K562 (cell line): ENCODE results near the gene EIF4E3. TPM values are rescaled to one million over a fixed set of nuclear protein-coding genes. Genes with fewer than 3 reads are reported as not detected.

ENCODE experiments used
- ATAC-seq: fragments of 200-7000 bp; cut with Tn5 transposase; 3 replicates; pipeline ENCODE4 v1.9.1; 2020; ENCODE audit warnings: moderate library complexity
- BruUV-seq: library from RNA; stranded (reverse); fragments of 400-500 nt; replicated peaks from 2 replicates; lab custom pipeline; 2021; lab: Mats Ljungman, UMichigan
- CTCF ChIA-PET: fragments of 300-600 bp; formaldehyde crosslinking; extraction: SDS; loops from one replicate; lab custom pipeline; 2021; ENCODE audit warnings: low intra/inter-chr PET ratio; lab: Yijun Ruan, JAX
- POLR2A ChIA-PET: fragments of 300-600, 350-650 bp; sonication (Branson Sonifier 250); formaldehyde crosslinking; extraction: SDS; loops from one replicate; lab custom pipeline; 2021; ENCODE audit warnings: antibody characterized with exemption, inconsistent platforms; lab: Yijun Ruan, JAX
- DNase-seq, 4 experiments: peaks; one replicate each; pipeline versions ENCODE4 v3.0.0 to v3.0.0-alpha.2; 2011 to 2018; ENCODE audit warnings: low spot score in 3 of 4, mixed read lengths in 3 of 4; ENCODE audit errors: extremely low read depth in 1 of 4
- FAIRE-seq: peaks from 2 replicates; lab custom pipeline; 2011; peaks lifted over from hg19 to GRCh38; lab: Jason Lieb, UNC
- H2AFZ ChIP-seq: 2 replicates; pipeline ENCODE4 v1.6.0; 2011; ENCODE audit warnings: low read depth, low read length, control low read depth, inconsistent platforms
- H3K27ac ChIP-seq: fragments of 200-600 bp; 3 replicates; pipeline ENCODE4 v1.8.0; 2011; ENCODE audit warnings: low read depth, mild to moderate bottlenecking, control low read depth, inconsistent platforms, low read length, moderate library complexity, mixed read lengths; ENCODE audit errors: extremely low read depth
- H3K27me3 ChIP-seq, 2 experiments: fragments of 300-600 bp in 1 of 2; 2 replicates in 1 of 2; 3 replicates in 1 of 2; pipeline versions ENCODE4 v1.6.0 to v1.8.0; 2011; ENCODE audit warnings: inconsistent platforms in 2 of 2, low read length in 2 of 2, mild to moderate bottlenecking in 1 of 2, mixed read lengths in 1 of 2, moderate library complexity in 1 of 2; ENCODE audit not compliant: control insufficient read depth in 2 of 2, insufficient read depth in 2 of 2
- H3K36me3 ChIP-seq: fragments of 300-600 bp; 3 replicates; pipeline ENCODE4 v1.8.0; 2011; ENCODE audit warnings: mild to moderate bottlenecking, low read length, inconsistent platforms; ENCODE audit not compliant: control insufficient read depth, insufficient read depth
- H3K4me1 ChIP-seq, 2 experiments: fragments of 200-600 bp in 1 of 2; replicated peaks in 1 of 2; 2 replicates in 1 of 2; 3 replicates in 1 of 2; pipeline versions ENCODE4 v1.5.1 to v1.8.0; 2011; ENCODE audit warnings: inconsistent platforms in 2 of 2, low read length in 2 of 2, mild to moderate bottlenecking in 1 of 2, mixed read lengths in 1 of 2, moderate library complexity in 1 of 2; ENCODE audit not compliant: control insufficient read depth in 2 of 2, insufficient read depth in 2 of 2
- H3K4me2 ChIP-seq: 2 replicates; pipeline ENCODE4 v1.6.1; 2011; ENCODE audit warnings: low read length, control low read depth, inconsistent platforms, mixed read lengths; ENCODE audit not compliant: insufficient read depth
- H3K4me3 ChIP-seq: fragments of 200-600 bp; sonication (generic), shearing (Covaris generic); 2 replicates; pipeline ENCODE4 v1.5.1; 2016; ENCODE audit warnings: control low read depth, inconsistent platforms
- H3K79me2 ChIP-seq: fragments of 200-600 bp; 3 replicates; pipeline ENCODE4 v1.8.0; 2011; ENCODE audit warnings: low read length, inconsistent platforms; ENCODE audit not compliant: control insufficient read depth, insufficient read depth
- H3K9ac ChIP-seq, 2 experiments: 2 replicates each; pipeline versions ENCODE4 v1.6.0 to v1.6.1; 2011; ENCODE audit warnings: low read depth in 2 of 2, low read length in 2 of 2, control low read depth in 1 of 2, inconsistent platforms in 1 of 2, mild to moderate bottlenecking in 1 of 2, mixed read lengths in 1 of 2; ENCODE audit not compliant: insufficient read depth in 1 of 2
- H3K9me1 ChIP-seq: one replicate; pipeline ENCODE4 v1.6.0; 2011; ENCODE audit warnings: inconsistent platforms, mild to moderate bottlenecking, low read length, moderate library complexity; ENCODE audit not compliant: control insufficient read depth, insufficient read depth
- H3K9me3 ChIP-seq: replicated peaks from 2 replicates; pipeline ENCODE4 v1.5.1; 2011; ENCODE audit warnings: low read depth, low read length, inconsistent platforms; ENCODE audit not compliant: control insufficient read depth, insufficient read depth
- H4K20me1 ChIP-seq: replicated peaks from 2 replicates; pipeline ENCODE4 v1.6.1; 2011; ENCODE audit warnings: low read length, inconsistent platforms, mixed read lengths; ENCODE audit not compliant: control insufficient read depth, insufficient read depth
- EWSR1 ChIP-seq: fragments of 450-650 bp; IDR thresholded peaks from 2 replicates; pipeline ENCODE4 v1.6.1; 2018; ENCODE audit warnings: borderline replicate concordance, mild to moderate bottlenecking, low read depth, moderate library complexity; ENCODE audit not compliant: partially characterized antibody
- HDAC3 ChIP-seq: fragments of 450-650 bp; IDR thresholded peaks from 2 replicates; pipeline ENCODE4 v1.6.1; 2018; ENCODE audit warnings: borderline replicate concordance, mild to moderate bottlenecking, moderate library complexity; ENCODE audit not compliant: partially characterized antibody
- HNRNPK ChIP-seq: fragments of 200-400 bp; formaldehyde crosslinking; IDR thresholded peaks from one replicate; pipeline ENCODE4 v1.6.1; 2018; ENCODE audit warnings: mild to moderate bottlenecking, low read depth, low read length; ENCODE audit not compliant: poor library complexity, severe bottlenecking
- HNRNPL ChIP-seq: fragments of 200-400 bp; formaldehyde crosslinking; IDR thresholded peaks from 2 replicates; pipeline ENCODE4 v1.6.1; 2017; ENCODE audit warnings: low read depth, mild to moderate bottlenecking, low read length
- HNRNPUL1 ChIP-seq: fragments of 200-400 bp; formaldehyde crosslinking; IDR thresholded peaks from 2 replicates; pipeline ENCODE4 v1.6.1; 2017; ENCODE audit warnings: low read length
- RBM25 ChIP-seq: fragments of 200-400 bp; formaldehyde crosslinking; IDR thresholded peaks from 2 replicates; pipeline ENCODE4 v1.6.1; 2018; ENCODE audit warnings: low read length, low read depth, moderate library complexity; ENCODE audit not compliant: severe bottlenecking
- YBX1 ChIP-seq: fragments of 450-650 bp; IDR thresholded peaks from 2 replicates; pipeline ENCODE4 v1.7.1; 2016; ENCODE audit warnings: mild to moderate bottlenecking
- ZNF384 ChIP-seq: IDR thresholded peaks from 2 replicates; pipeline ENCODE4 v1.6.1; 2012; ENCODE audit warnings: low read depth, low read length, improper control_type of control experiment
- ZNF561 ChIP-seq: fragments of 450-650 bp; formaldehyde crosslinking; conservative IDR thresholded peaks from 2 replicates; pipeline ENCODE4 v1.4.0; 2020; ENCODE audit warnings: mild to moderate bottlenecking, moderate library complexity
- WGBS: fragments of 100-300 bp; shearing (Covaris generic); methylation state at CpG from one replicate; pipeline ENCODE4 v1.1.6; 2016; ENCODE audit warnings: low coverage, mixed read lengths; ENCODE audit not compliant: insufficient coverage; ENCODE audit errors: missing lambda C conversion rate; 5-methylcytosine and 5-hydroxymethylcytosine counted together
- in situ Hi-C: fragments of 300-500 bp; cut with MboI; formaldehyde crosslinking; loops from 4 replicates; pipeline ENCODE4 v1.15.0; 2018; ENCODE audit warnings: inconsistent platforms, mixed read lengths
- intact Hi-C: fragments of 100-400 bp; cut with micrococcal nuclease; formaldehyde crosslinking; loops from 2 replicates; pipeline ENCODE4 v1.14.2; 2022
- polyA plus RNA-seq, 8 experiments: library from polyadenylated mRNA; depleted of rRNA in 4 of 8; stranded (reverse) in 5 of 8; unstranded in 3 of 8; fragments of >200 nt; fragmentation: Nextera tagmentation in 2 of 8; fragmentation: Illumina TruSeq in 1 of 8; extraction: Ambion mirVana in 2 of 8; extraction: Trizol in 1 of 8; gene quantifications; 2 replicates each; pipeline versions ENCODE4 v1.2.1 to v1.2.3, GENCODE V29; 2011 to 2014; ENCODE audit warnings: inconsistent platforms in 1 of 8, missing spikeins in 1 of 8
- total RNA-seq, 7 experiments: library from RNA; depleted of rRNA in 6 of 7; stranded (reverse); fragments of >200 nt in 6 of 7; fragmentation: Illumina TruSeq in 2 of 7; extraction: Trizol in 2 of 7; gene quantifications; 2 replicates each; pipeline versions ENCODE4 v1.2.1 to v1.2.3, GENCODE V29; 2011 to 2021; ENCODE audit warnings: low replicate concordance in 1 of 7
- TF ChIP-seq, protein P1 (sequence below): fragments of 450-650 bp; IDR thresholded peaks from 2 replicates; pipeline ENCODE4 v1.6.1; 2014; ENCODE audit warnings: low read depth, mild to moderate bottlenecking, moderate library complexity, borderline replicate concordance
- TF ChIP-seq, protein P2 (sequence below): fragments of 450-650 bp; IDR thresholded peaks from 2 replicates; pipeline ENCODE4 v1.6.1; 2016; ENCODE audit warnings: antibody characterized with exemption

The EIF4E3 gene
- total and polyA plus RNA-seq, 9 of the 15 experiments (the other 6 are each of a cell fraction or from before 2014, with no cell fraction given): 0.18 to 2.5 (median 1.1) TPM

DNA sequence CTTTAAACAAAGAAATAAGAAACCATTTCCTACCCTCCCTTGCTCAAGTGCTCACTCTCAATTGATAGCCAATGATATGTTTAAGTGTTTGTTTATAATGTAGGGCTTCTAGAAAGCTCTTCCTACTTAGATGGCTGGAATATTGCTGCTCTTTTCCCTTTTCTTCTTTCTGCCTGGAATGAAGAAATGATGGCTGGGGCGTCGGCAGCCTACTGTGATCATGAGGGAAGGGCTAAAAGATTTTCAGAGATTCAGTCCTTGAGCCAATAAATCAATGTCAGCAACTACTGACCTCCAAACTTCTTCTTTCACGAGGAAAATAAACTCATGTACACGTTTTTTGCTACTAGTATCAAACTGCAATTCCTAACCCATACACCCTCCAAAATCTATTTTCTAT lies 26.4 kb upstream of the EIF4E3 start:
- FAIRE-seq (no peak), ATAC-seq (no peak), DNase-seq (no peak)
- CTCF ChIA-PET: no interaction called here
- no peak overlapping the region for H3K4me2 ChIP-seq
- H3K36me3 ChIP-seq: no peaks in the 10 kb centered on the region
- TF ChIP-seq HDAC3 (no peak), RBM25 (peak; percentile 75)
- POLR2A ChIA-PET: no interaction called here
- no peaks in the 10 kb centered on the region for H3K9me1 ChIP-seq
- intact Hi-C loops: no loop called here
- WGBS: 0% methylated on average over 4 of the region's 4 CpGs
- H3K4me1 ChIP-seq: no peaks in the 10 kb centered on the region
- no peak overlapping the region for H3K4me3 ChIP-seq
- H3K79me2 ChIP-seq: no peaks in the 10 kb centered on the region
- H4K20me1 ChIP-seq: no peaks in the 10 kb centered on the region
- H3K9ac ChIP-seq: no peak overlapping the region
- peaks cover 0 to 5% of the 10 kb centered on the region in 2 experiments; a peak in 3 of 5 replicates for H3K27me3 ChIP-seq
- in situ Hi-C loops: no loop called here
- no peak overlapping the region for H2AFZ ChIP-seq
- no TSS peak for BruUV-seq
- no peak overlapping the region for H3K27ac ChIP-seq
- H3K9me3 ChIP-seq: no peaks in the 10 kb centered on the region

DNA sequence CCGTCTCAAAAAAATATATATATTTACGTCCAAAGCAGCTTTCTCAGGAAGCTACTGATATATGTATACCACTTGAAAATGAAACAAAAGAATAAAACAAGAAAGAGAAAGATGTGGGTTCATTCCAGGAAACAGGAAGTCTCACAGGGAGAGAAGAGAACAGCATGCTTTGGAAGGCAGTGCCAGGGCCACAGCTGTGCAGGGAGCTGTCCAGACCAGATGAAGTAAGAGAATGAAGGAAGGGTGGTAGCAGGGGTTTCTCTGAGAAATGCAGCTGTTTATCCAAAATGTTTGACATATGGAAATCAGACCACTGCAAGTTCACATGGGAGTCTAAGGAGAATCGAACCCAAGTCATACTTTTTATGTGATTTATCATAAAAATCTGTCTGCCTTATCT lies 19.5 kb upstream of the EIF4E3 start:
- no TSS peak for BruUV-seq
- ATAC-seq (no peak), DNase-seq (no peak), FAIRE-seq (no peak)
- H3K27me3 ChIP-seq: no peaks in the 10 kb centered on the region; a peak in 1 of 5 replicates
- no peak overlapping the region for H2AFZ ChIP-seq
- in situ Hi-C loops: no loop called here
- intact Hi-C loops: no loop called here
- H4K20me1 ChIP-seq: no peaks in the 10 kb centered on the region
- H3K4me1 ChIP-seq: no peaks in the 10 kb centered on the region
- H3K27ac ChIP-seq: no peak overlapping the region
- no peaks in the 10 kb centered on the region for H3K79me2 ChIP-seq
- H3K4me3 ChIP-seq: no peak overlapping the region
- no peak overlapping the region for H3K9ac ChIP-seq
- WGBS: 0% methylated on average over 2 of the region's 3 CpGs
- H3K9me1 ChIP-seq: no peaks in the 10 kb centered on the region
- TF ChIP-seq ZNF561 (CRISPR knock-in tag) (no peak), HNRNPUL1 (no peak), HNRNPK (no peak), EWSR1 (no peak), YBX1 (no peak), ZNF384 (no peak), HNRNPL (no peak)
- TF ChIP-seq, protein P1, sequence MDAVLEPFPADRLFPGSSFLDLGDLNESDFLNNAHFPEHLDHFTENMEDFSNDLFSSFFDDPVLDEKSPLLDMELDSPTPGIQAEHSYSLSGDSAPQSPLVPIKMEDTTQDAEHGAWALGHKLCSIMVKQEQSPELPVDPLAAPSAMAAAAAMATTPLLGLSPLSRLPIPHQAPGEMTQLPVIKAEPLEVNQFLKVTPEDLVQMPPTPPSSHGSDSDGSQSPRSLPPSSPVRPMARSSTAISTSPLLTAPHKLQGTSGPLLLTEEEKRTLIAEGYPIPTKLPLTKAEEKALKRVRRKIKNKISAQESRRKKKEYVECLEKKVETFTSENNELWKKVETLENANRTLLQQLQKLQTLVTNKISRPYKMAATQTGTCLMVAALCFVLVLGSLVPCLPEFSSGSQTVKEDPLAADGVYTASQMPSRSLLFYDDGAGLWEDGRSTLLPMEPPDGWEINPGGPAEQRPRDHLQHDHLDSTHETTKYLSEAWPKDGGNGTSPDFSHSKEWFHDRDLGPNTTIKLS: no peak
- TF ChIP-seq, protein P2, sequence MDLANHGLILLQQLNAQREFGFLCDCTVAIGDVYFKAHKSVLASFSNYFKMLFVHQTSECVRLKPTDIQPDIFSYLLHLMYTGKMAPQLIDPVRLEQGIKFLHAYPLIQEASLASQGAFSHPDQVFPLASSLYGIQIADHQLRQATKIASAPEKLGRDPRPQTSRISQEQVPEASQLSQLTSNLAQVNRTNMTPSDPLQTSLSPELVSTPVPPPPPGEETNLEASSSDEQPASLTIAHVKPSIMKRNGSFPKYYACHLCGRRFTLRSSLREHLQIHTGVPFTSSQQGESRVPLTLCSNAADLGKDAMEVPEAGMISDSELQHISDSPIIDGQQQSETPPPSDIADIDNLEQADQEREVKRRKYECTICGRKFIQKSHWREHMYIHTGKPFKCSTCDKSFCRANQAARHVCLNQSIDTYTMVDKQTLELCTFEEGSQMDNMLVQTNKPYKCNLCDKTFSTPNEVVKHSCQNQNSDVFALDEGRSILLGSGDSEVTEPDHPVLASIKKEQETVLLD: no peak
- H3K9me3 ChIP-seq: no peaks in the 10 kb centered on the region; the same call in 1 of the 2 replicates
- CTCF ChIA-PET: no interaction called here
- POLR2A ChIA-PET: no interaction called here
- no peaks in the 10 kb centered on the region for H3K36me3 ChIP-seq
- H3K4me2 ChIP-seq: no peak overlapping the region
